ENCODE measurements around the gene RASA1. TPM values are rescaled to one million over a fixed set of nuclear protein-coding genes. Genes with fewer than 3 reads are reported as not detected.
A peak's percentile ranks its signal among the peaks of the same experiment; 100 is the strongest.

RASA1 gene
- total and polyA plus RNA-seq, 2 experiments from 2014 or later: 9.3 to 35.0 TPM

GRCh38 chr5:87268970-87269377 lies 1.3 kb downstream of the RASA1 start:
- 0 out of 2 replicates have a peak overlapping the region, but pooled peaks have one; percentile 64 for H2AFZ ChIP-seq

More at GRCh38 chr5:87268970-87269377, 1.3 kb downstream of the RASA1 start:
- Mint-ChIP-seq H3K4me1 (peaks cover 31% of the 10 kb centered on the region), H3K4me3 (peak overlapping the region; percentile 97), H3K9me3 (no peaks in the 10 kb centered on the region), H3K27ac (peak overlapping the region; percentile 80; the same call in 1 of the 2 replicates), H3K27me3 (ENCODE audit: insufficient read depth, low read depth, poor library complexity) (peaks cover 23% of the 10 kb centered on the region), H3K36me3 (ENCODE audit: low read depth) (peaks cover 9% of the 10 kb centered on the region; the same call in 2 of the 3 replicates)
- Histone ChIP-seq H3K9me2 (ENCODE audit: insufficient read depth) (no peaks in the 10 kb centered on the region), H3K4me1 (ENCODE audit: insufficient read depth) (peaks cover 21% of the 10 kb centered on the region), H3K27ac (ENCODE audit: low read depth) (0 out of 2 replicates have a peak overlapping the region, but pooled peaks have one; percentile 0), H3K27me3 (ENCODE audit: insufficient read depth) (peaks cover 31% of the 10 kb centered on the region), H3K79me2 (replicated peaks; ENCODE audit: insufficient read depth) (peaks cover 53% of the 10 kb centered on the region), H3K4me2 (peak overlapping the region; percentile 94), H3K4me3 (peak overlapping the region; percentile 86), H4K20me1 (replicated peaks; ENCODE audit: insufficient read depth) (peaks cover 27% of the 10 kb centered on the region), H3F3A (replicated peaks; ENCODE audit: low read depth) (0 out of 2 replicates have a peak, but pooled peaks cover 4% of the 10 kb centered on the region), H3K36me3 (ENCODE audit: insufficient read depth) (no peaks in the 10 kb centered on the region)
- TF ChIP-seq STAT1 (IDR thresholded peaks at IDR 0.05; ENCODE audit: unreplicated experiment): no peak
- no peak for TF ChIP-seq NANOG (IDR thresholded peaks at IDR 0.05; ENCODE audit: borderline replicate concordance)
- no peak for TF ChIP-seq ZNF114 (CRISPR knock-in tag; IDR thresholded peaks at IDR 0.05)
- TF ChIP-seq JUNB (IDR thresholded peaks at IDR 0.05; ENCODE audit: unreplicated experiment): no peak
- no peak for TF ChIP-seq CTCF (conservative IDR thresholded peaks at IDR 0.05; ENCODE audit: low read depth in 2 of 2)
- TF ChIP-seq ETS1 (IDR thresholded peaks at IDR 0.05): no peak
- TF ChIP-seq POLR2AphosphoS5 (IDR thresholded peaks at IDR 0.05; ENCODE audit: low read depth): no peak
- TF ChIP-seq EZH2 (IDR thresholded peaks at IDR 0.05; ENCODE audit: low read depth, unreplicated experiment): no peak
- TF ChIP-seq CREB1 (CRISPR knock-in tag; IDR thresholded peaks at IDR 0.05; ENCODE audit: low read depth): no peak
- TF ChIP-seq ZNF331 (CRISPR knock-in tag; IDR thresholded peaks at IDR 0.05; ENCODE audit: low read depth): no peak
- TF ChIP-seq REST (IDR thresholded peaks at IDR 0.05; ENCODE audit: unreplicated experiment): no peak
- no peak for TF ChIP-seq EZH2phosphoT487 (IDR thresholded peaks at IDR 0.05; ENCODE audit: unreplicated experiment)
- TF ChIP-seq ZNF462 (CRISPR knock-in tag; IDR thresholded peaks at IDR 0.05): no peak
- no peak for DNase-seq (ENCODE audit: low spot score)
- no peak for ATAC-seq
